Skeletal muscle cell (primary cell): ENCODE results near the gene FRAS1.
"Not testable (repeated sequence)": the region's sequence is repeated elsewhere in the genome, so short reads cannot be mapped to it uniquely, and the experiment has no call there.

Experiments
- DNase-seq: peaks from one replicate; pipeline ENCODE4 v3.0.0-alpha.2; 2010; ENCODE audit warnings: low read depth
- H3K4me3 ChIP-seq: 2 replicates; pipeline ENCODE4 v1.5.1; 2011; ENCODE audit warnings: low read depth, mild to moderate bottlenecking, control low read depth, low read length, moderate library complexity

Gene FRAS1

DNA sequence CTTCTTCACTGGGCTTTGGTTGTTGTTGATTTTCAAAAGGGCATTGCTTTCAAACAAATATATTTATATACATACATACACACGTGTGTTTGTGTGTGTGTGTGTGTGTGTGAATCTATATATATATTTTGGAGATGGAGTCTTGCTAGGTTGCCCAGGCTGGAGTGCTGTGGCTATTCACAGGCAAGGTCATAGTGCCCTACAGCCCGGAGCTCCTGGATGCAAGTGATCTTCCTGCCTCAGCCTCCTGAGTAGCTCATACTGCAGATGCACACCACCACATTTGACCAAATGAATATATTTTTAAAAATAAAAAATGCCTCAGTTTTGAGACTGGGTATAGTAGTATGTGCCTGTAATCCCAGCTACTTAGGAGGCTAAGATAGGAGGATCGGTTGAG lies 34.4 kb downstream of the FRAS1 start:
- H3K4me3 ChIP-seq, result no peak overlapping the region

GRCh38 chr4:78092350-78092749 lies 35.2 kb downstream of the FRAS1 start:
- not testable (repeated sequence) for H3K4me3 ChIP-seq, DNase-seq

More for the DNA sequence above, 34.4 kb downstream of the FRAS1 start:
- no peak for DNase-seq

GRCh38 chr4:78092850-78093249 lies 35.7 kb downstream of the FRAS1 start:
- no peak for DNase-seq
- H3K4me3 ChIP-seq, result no peak overlapping the region

GRCh38 chr4:78095081-78095480 lies 38.0 kb downstream of the FRAS1 start:
- no peak overlapping the region for H3K4me3 ChIP-seq
- no peak for DNase-seq

GRCh38 chr4:78099058-78099457 lies 41.9 kb downstream of the FRAS1 start:
- no peak for DNase-seq
- H3K4me3 ChIP-seq, result no peak overlapping the region

DNA sequence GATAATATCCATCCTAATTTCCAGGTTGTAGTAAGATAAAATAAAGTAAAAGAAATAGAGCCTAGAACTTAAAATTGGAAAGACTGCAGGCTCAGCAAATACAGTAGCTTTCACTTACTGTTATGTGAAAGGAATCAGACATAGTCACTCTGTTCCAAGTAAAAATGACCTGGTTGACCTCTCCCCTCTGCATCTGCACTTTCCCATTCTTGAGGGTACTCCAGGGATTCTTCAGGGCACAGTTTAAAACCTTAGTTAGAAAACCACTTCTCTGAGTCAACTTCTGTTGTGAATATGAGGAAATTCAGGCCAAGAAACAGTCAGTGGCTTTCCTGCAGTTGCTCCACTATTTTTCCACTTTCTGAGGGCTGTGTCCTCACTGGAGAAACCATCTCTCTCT lies 42.9 kb downstream of the FRAS1 start:
- peak; percentile 36 for DNase-seq
- H3K4me3 ChIP-seq, result no peak overlapping the region

- DNase-seq, result no peak
- H3K4me3 ChIP-seq, result no peak overlapping the region
These were observed 62.6 kb downstream of the FRAS1 start for GRCh38 chr4:78119698-78120097.

DNA sequence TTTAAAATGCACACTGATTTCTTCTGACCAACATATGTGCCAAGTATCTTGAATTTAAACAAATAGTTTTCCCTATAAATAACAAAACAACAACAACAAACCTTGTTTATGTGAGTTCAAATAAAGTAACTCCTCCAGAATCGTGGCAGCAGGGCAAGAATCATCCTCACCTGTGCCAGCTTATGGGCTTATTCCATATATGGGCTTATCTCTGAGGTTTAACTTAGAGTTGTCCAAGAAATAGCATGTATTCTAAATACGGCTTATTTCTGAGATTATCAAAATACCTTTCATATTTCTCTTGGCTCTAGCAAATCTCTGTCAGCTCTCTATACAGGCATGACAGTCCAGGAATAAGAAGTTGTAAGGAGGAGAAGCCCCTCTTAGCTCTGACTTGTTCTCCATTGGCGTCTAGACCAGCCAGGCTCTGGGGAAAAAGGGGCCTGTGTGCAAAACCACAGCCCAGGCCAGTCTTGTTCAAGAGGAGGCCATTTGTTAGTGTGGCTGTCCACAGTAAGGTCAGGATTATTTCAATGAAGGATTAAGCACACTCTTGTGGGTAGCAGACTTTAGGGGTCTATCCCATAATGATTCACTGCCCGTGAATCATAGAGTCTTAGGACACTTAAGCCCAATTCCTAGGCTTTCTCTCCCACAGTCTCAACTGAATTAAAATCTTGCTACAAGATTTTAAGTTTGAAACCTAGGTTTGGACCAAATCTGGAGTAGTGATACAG lies 63.2 kb downstream of the FRAS1 start:
- no peak for DNase-seq
- H3K4me3 ChIP-seq, result no peak overlapping the region

- no peak for DNase-seq
- H3K4me3 ChIP-seq, result no peak overlapping the region
These were observed 64.3 kb downstream of the FRAS1 start for GRCh38 chr4:78121338-78121904.

DNA sequence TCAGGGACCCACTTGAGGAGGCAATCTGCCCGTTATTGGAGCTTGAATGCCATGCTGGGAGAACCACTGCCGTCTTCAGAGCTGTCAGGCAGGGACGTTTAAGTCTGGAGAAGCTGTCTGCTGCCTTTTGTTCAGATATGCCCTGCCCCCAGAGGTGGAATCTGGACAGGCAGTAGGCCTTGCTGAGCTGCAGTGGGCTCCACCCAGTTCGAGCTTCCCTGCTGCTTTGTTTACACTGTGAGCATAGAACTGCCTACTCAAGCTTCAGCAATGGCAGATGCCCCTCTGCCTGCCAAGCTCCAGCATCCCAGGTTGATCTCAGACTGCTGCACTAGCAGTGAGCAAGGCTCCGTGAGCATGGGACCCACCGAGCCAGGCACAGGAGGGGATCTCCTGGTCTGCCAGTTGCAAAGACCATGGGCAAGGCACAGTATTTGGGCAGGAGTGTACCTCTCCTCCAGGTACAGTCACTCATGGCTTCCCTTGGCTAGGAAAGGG lies 68.8 kb downstream of the FRAS1 start:
- H3K4me3 ChIP-seq, result not testable (repeated sequence)

GRCh38 chr4:78129383-78130108 lies 72.4 kb downstream of the FRAS1 start:
- H3K4me3 ChIP-seq, result no peak overlapping the region
- no peak for DNase-seq

More for the DNA sequence above, 68.8 kb downstream of the FRAS1 start:
- not testable (repeated sequence) for DNase-seq

DNA sequence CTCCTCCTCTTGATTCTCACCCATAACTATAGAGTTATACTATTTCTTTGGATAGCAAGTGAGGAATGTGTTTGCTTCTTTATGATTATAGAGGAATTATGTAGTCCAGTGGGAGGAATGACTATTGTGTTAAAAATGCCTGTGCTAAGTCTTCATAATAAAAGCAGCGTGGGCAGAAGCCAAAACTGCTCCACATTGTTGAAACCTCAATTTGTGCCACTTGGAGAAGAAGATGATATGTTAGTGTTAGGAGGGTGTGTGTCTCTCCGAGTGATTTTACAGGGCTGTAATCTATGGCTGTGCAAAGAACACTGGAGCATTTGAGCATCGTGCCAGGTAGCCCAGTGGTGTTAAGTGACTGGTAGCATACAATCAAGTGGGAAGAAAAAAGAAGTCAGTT lies 74.3 kb downstream of the FRAS1 start:
- H3K4me3 ChIP-seq, result no peak overlapping the region
- peak; percentile 30 for DNase-seq

GRCh38 chr4:78136109-78137081 lies 79.3 kb downstream of the FRAS1 start:
- DNase-seq, result no peak
- no peak overlapping the region for H3K4me3 ChIP-seq

GRCh38 chr4:78137532-78137931 lies 80.4 kb downstream of the FRAS1 start:
- no peak for DNase-seq
- no peak overlapping the region for H3K4me3 ChIP-seq

- no peak overlapping the region for H3K4me3 ChIP-seq
- DNase-seq, result no peak
These were observed 81.1 kb downstream of the FRAS1 start for GRCh38 chr4:78138252-78138651.

DNA sequence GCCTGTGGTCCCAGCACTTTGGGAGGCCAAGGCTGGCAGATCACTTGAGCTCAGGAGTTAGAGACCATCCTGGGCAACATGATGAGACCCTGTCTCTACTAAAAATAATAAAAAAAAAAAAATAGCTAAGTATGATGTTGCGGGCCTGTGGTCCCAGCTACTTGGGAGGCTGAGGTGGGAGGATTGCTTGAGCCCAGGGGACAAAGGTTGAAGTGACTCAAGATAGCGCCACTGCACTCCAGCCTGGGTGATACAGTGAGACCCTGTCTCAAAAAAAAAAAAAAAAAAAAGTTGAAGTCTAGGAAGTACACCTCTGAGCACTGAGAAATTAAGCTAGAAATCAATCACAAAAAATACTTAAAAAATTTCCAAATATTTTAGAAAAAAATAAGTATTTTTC lies 86.5 kb downstream of the FRAS1 start:
- no peak for DNase-seq
- no peak overlapping the region for H3K4me3 ChIP-seq

DNA sequence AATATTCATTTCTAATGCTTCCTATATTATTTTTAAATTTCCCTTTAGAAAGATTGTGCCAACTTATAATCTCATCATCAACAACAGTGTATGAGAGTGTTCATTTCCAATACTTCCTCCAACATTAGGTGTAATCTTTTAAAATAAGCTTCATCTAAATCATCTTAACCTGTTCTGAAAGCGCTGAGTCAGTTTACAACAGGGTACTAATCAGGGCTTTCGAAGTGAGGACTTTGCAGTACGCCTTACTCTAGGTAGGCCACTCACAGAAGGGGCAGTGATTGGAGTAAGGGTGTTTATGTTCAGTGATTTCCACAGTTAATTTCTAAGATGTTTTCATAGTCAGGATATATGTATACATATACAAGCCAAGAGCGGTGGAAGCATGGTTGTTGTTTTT lies 87.9 kb downstream of the FRAS1 start:
- no peak for DNase-seq
- no peak overlapping the region for H3K4me3 ChIP-seq

GRCh38 chr4:78145622-78146021 lies 88.5 kb downstream of the FRAS1 start:
- H3K4me3 ChIP-seq, result no peak overlapping the region
- no peak for DNase-seq

GRCh38 chr4:78149751-78150542 lies 92.8 kb downstream of the FRAS1 start:
- DNase-seq, result no peak
- H3K4me3 ChIP-seq, result no peak overlapping the region
